HepG2 (cell line): ENCODE results near the gene CSNK2B. TPM values are rescaled to one million over a fixed set of nuclear protein-coding genes. Genes with fewer than 3 reads are reported as not detected.
A peak's percentile ranks its signal among the peaks of the same experiment; 100 is the strongest.

Source experiments
- ATF2 ChIP-seq: sonication (generic); formaldehyde crosslinking; IDR thresholded peaks from 2 replicates; pipeline ENCODE4 v1.4.0; 2020; ENCODE audit warnings: missing genetic modification reagents
- DNMT1 ChIP-seq: sonication (generic); formaldehyde crosslinking; IDR thresholded peaks from 2 replicates; pipeline ENCODE4 v1.5.1; 2020; ENCODE audit warnings: mild to moderate bottlenecking, missing genetic modification reagents
- MAZ ChIP-seq, 2 experiments: sonication (generic) in 1 of 2; formaldehyde crosslinking in 1 of 2; IDR thresholded peaks; 2 replicates each; pipeline versions ENCODE4 v1.5.0 to v1.6.1; 2012 to 2020; ENCODE audit warnings: low read depth in 2 of 2, mild to moderate bottlenecking in 2 of 2, borderline replicate concordance in 1 of 2, improper control_type of control experiment in 1 of 2, low read length in 1 of 2, missing genetic modification reagents in 1 of 2, moderate library complexity in 1 of 2
- NAIF1 ChIP-seq: sonication (generic); formaldehyde crosslinking; IDR thresholded peaks from 2 replicates; pipeline ENCODE4 v1.5.0; 2020; ENCODE audit warnings: mild to moderate bottlenecking, missing genetic modification reagents, borderline replicate concordance
- POLR2A ChIP-seq, 2 experiments: IDR thresholded peaks; 2 replicates each; pipeline ENCODE4 v1.6.1; 2011; ENCODE audit warnings: low read depth in 2 of 2, low read length in 2 of 2, mild to moderate bottlenecking in 1 of 2, moderate library complexity in 1 of 2; ENCODE audit not compliant: insufficient read depth in 1 of 2
- SALL1 ChIP-seq: sonication (generic); formaldehyde crosslinking; IDR thresholded peaks from 2 replicates; pipeline ENCODE4 v1.8.0; 2022; ENCODE audit warnings: mild to moderate bottlenecking, missing genetic modification reagents
- STAG1 ChIP-seq: sonication (generic); formaldehyde crosslinking; IDR thresholded peaks from 2 replicates; pipeline ENCODE4 v1.4.0; 2020; ENCODE audit warnings: missing genetic modification reagents
- ZBTB8A ChIP-seq: sonication (generic); formaldehyde crosslinking; IDR thresholded peaks from 2 replicates; pipeline ENCODE4 v1.4.0; 2020; ENCODE audit warnings: mild to moderate bottlenecking, low read depth, missing genetic modification reagents, borderline replicate concordance
- ZFYVE20 ChIP-seq: sonication (generic); formaldehyde crosslinking; IDR thresholded peaks from 2 replicates; pipeline ENCODE4 v1.8.0; 2023; ENCODE audit warnings: low read depth, mild to moderate bottlenecking, moderate library complexity, missing genetic modification reagents, borderline replicate concordance
- ZNF329 ChIP-seq: sonication (generic); formaldehyde crosslinking; IDR thresholded peaks from 2 replicates; pipeline ENCODE4 v1.9.0; 2021; ENCODE audit warnings: low read depth, mild to moderate bottlenecking, missing genetic modification reagents
- ZNF563 ChIP-seq: sonication (generic); formaldehyde crosslinking; IDR thresholded peaks from 2 replicates; pipeline ENCODE4 v1.8.0; 2022; ENCODE audit warnings: mild to moderate bottlenecking, moderate library complexity, missing genetic modification reagents
- polyA plus RNA-seq, 8 experiments: library from polyadenylated mRNA; depleted of rRNA in 3 of 8; stranded (reverse) in 7 of 8; unstranded in 1 of 8; fragments of >200 nt; fragmentation: Illumina TruSeq in 4 of 8; extraction: Trizol in 4 of 8; gene quantifications; 2 replicates each; pipeline versions ENCODE4 v1.2.1 to v1.2.3, GENCODE V29; 2011 to 2016; ENCODE audit warnings: low read depth in 4 of 8, missing spikeins in 1 of 8, mixed read lengths in 1 of 8; ENCODE audit not compliant: insufficient read depth in 1 of 8
- total RNA-seq, 5 experiments: library from RNA; depleted of rRNA; stranded (reverse); fragments of >200 nt; fragmentation: Illumina TruSeq; extraction: Trizol; gene quantifications; 2 replicates each; pipeline ENCODE4 v1.2.3, GENCODE V29; 2016; ENCODE audit warnings: low read depth in 1 of 5
- TF ChIP-seq, protein P1 (sequence below): sonication (generic); formaldehyde crosslinking; IDR thresholded peaks from 2 replicates; pipeline ENCODE4 v1.5.0; 2020; ENCODE audit warnings: missing genetic modification reagents
- TF ChIP-seq, protein P2 (sequence below): sonication (generic); formaldehyde crosslinking; IDR thresholded peaks from 2 replicates; pipeline ENCODE4 v1.4.0; 2020; ENCODE audit warnings: mild to moderate bottlenecking, missing genetic modification reagents
- TF ChIP-seq, protein P3 (sequence below): sonication (generic); formaldehyde crosslinking; IDR thresholded peaks from 2 replicates; pipeline ENCODE4 v1.4.0; 2020; ENCODE audit warnings: mild to moderate bottlenecking, missing genetic modification reagents

The CSNK2B gene
- total and polyA plus RNA-seq, 2 of the 13 experiments (the other 11 are each of a cell fraction or from before 2014, with no cell fraction given) = 111 to 296 TPM

GRCh38 chr6:31655349-31656237, 10.3 kb upstream of the CSNK2B start, which contains the start of gene APOM (continued):
- TF ChIP-seq, protein P1, sequence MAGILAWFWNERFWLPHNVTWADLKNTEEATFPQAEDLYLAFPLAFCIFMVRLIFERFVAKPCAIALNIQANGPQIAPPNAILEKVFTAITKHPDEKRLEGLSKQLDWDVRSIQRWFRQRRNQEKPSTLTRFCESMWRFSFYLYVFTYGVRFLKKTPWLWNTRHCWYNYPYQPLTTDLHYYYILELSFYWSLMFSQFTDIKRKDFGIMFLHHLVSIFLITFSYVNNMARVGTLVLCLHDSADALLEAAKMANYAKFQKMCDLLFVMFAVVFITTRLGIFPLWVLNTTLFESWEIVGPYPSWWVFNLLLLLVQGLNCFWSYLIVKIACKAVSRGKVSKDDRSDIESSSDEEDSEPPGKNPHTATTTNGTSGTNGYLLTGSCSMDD = no peak
- TF ChIP-seq, protein P2, sequence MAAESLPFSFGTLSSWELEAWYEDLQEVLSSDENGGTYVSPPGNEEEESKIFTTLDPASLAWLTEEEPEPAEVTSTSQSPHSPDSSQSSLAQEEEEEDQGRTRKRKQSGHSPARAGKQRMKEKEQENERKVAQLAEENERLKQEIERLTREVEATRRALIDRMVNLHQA (CRISPR knock-in tag) = no peak
- peak; percentile 97 for TF ChIP-seq SALL1 (CRISPR knock-in tag)
- peak; percentile 77 for TF ChIP-seq ATF2 (CRISPR knock-in tag)
- TF ChIP-seq MAZ (IDR thresholded peaks at IDR 0.05; ENCODE audit: borderline replicate concordance, low read depth, low read length) = no peak
- TF ChIP-seq MAZ (CRISPR knock-in tag; IDR thresholded peaks at IDR 0.05; ENCODE audit: low read depth) = peak; percentile 87
- 0 out of 2 replicates have a peak, but pooled peaks have one; percentile 73 for TF ChIP-seq ZNF329 (CRISPR knock-in tag)
- TF ChIP-seq ZBTB8A = peak; percentile 73; the same call in 1 of the 2 replicates
- TF ChIP-seq POLR2A (IDR thresholded peaks at IDR 0.05; ENCODE audit: insufficient read depth in 1 of 2, low read depth in 2 of 2, low read length in 2 of 2) = peak in 1 of 2 experiments; percentile 99; a peak in 2 of 4 replicates
- peak; percentile 44; the same call in 1 of the 2 replicates for TF ChIP-seq ZNF563
- no peak for TF ChIP-seq ZFYVE20 (CRISPR knock-in tag)
- TF ChIP-seq STAG1 = peak; percentile 34; the same call in 1 of the 2 replicates
- TF ChIP-seq, protein P3, sequence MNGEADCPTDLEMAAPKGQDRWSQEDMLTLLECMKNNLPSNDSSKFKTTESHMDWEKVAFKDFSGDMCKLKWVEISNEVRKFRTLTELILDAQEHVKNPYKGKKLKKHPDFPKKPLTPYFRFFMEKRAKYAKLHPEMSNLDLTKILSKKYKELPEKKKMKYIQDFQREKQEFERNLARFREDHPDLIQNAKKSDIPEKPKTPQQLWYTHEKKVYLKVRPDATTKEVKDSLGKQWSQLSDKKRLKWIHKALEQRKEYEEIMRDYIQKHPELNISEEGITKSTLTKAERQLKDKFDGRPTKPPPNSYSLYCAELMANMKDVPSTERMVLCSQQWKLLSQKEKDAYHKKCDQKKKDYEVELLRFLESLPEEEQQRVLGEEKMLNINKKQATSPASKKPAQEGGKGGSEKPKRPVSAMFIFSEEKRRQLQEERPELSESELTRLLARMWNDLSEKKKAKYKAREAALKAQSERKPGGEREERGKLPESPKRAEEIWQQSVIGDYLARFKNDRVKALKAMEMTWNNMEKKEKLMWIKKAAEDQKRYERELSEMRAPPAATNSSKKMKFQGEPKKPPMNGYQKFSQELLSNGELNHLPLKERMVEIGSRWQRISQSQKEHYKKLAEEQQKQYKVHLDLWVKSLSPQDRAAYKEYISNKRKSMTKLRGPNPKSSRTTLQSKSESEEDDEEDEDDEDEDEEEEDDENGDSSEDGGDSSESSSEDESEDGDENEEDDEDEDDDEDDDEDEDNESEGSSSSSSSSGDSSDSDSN = peak; percentile 67; the same call in 1 of the 2 replicates
- peak; percentile 90; the same call in 1 of the 2 replicates for TF ChIP-seq NAIF1 (CRISPR knock-in tag)
- TF ChIP-seq DNMT1 (CRISPR knock-in tag) = no peak
